A549 (cell line): ENCODE measurements around the gene SRRD. TPM values are rescaled to one million over a fixed set of nuclear protein-coding genes. Genes with fewer than 3 reads are reported as not detected.

ENCODE experiments used
- ATAC-seq, 2 experiments: fragments of 200-7000 bp in 1 of 2; fragments of >200 bp in 1 of 2; cut with Nextera tagmentation in 1 of 2; cut with Tn5 transposase in 1 of 2; 3 replicates each; pipeline versions ENCODE4 v1.8.0 to v1.9.1; 2018 to 2020; ENCODE audit warnings: mild to moderate bottlenecking in 1 of 2, moderate library complexity in 1 of 2
- CTCF ChIA-PET: fragments of 300-600 bp; sonication (Branson Sonifier 250); formaldehyde crosslinking; extraction: SDS; loops from one replicate; lab custom pipeline; 2021; ENCODE audit warnings: antibody characterized with exemption, inconsistent platforms; lab: Yijun Ruan, JAX
- POLR2A ChIA-PET: fragments of 350-600 bp; formaldehyde crosslinking; extraction: SDS; loops from one replicate; lab custom pipeline; 2021; ENCODE audit warnings: antibody characterized with exemption, inconsistent platforms; lab: Yijun Ruan, JAX
- DNase-seq, 2 experiments: peaks; one replicate each; pipeline versions ENCODE4 v3.0.0 to v3.0.0-alpha.2; 2011 to 2016; ENCODE audit warnings: low read depth in 1 of 2, low spot score in 1 of 2
- FAIRE-seq: peaks from 2 replicates; lab custom pipeline; 2011; peaks lifted over from hg19 to GRCh38; lab: Jason Lieb, UNC
- H3K27ac ChIP-seq, 2 experiments: fragments of >200 bp; sonication (Bioruptor Twin); formaldehyde crosslinking; 3 replicates each; pipeline ENCODE4 v1.5.1; 2016 to 2017
- H3K4me1 ChIP-seq: fragments of >200 bp; sonication (Bioruptor Twin); formaldehyde crosslinking; 3 replicates; pipeline ENCODE4 v1.6.1; 2016
- H3K4me2 ChIP-seq: fragments of >200 bp; sonication (Bioruptor Twin); formaldehyde crosslinking; 3 replicates; pipeline ENCODE4 v1.6.1; 2016
- H3K4me3 ChIP-seq: fragments of >200 bp; sonication (Bioruptor Twin); formaldehyde crosslinking; 3 replicates; pipeline ENCODE4 v1.5.1; 2016
- H3K9me3 ChIP-seq: fragments of >200 bp; sonication (Bioruptor Twin); formaldehyde crosslinking; 3 replicates; pipeline ENCODE4 v1.6.1; 2016
- BHLHE40 ChIP-seq: IDR thresholded peaks from 2 replicates; pipeline ENCODE4 v1.6.1; 2012; ENCODE audit warnings: low read depth, low read length, inconsistent platforms
- CBX2 ChIP-seq: fragments of 200-600 bp; sonication (generic); IDR thresholded peaks from 2 replicates; pipeline ENCODE4 v1.6.1; 2016; ENCODE audit warnings: low read depth, mild to moderate bottlenecking, borderline replicate concordance
- CHD4 ChIP-seq: fragments of 200-600 bp; sonication (generic); IDR thresholded peaks from 2 replicates; pipeline ENCODE4 v1.6.1; 2016; ENCODE audit warnings: antibody characterized with exemption, mild to moderate bottlenecking, borderline replicate concordance
- FOXS1 ChIP-seq: fragments of 250-450 bp; sonication (Bioruptor Pico); IDR thresholded peaks from 2 replicates; pipeline ENCODE4 v1.5.0; 2020; ENCODE audit warnings: mild to moderate bottlenecking, moderate library complexity
- HEYL ChIP-seq: fragments of 250-450 bp; sonication (Bioruptor Pico); IDR thresholded peaks from 2 replicates; pipeline ENCODE4 v1.8.0; 2021; ENCODE audit warnings: mild to moderate bottlenecking, moderate library complexity
- HOXA7 ChIP-seq: fragments of 250-450 bp; sonication (Bioruptor Pico); IDR thresholded peaks from 2 replicates; pipeline ENCODE4 v1.5.0; 2020; ENCODE audit warnings: mild to moderate bottlenecking, moderate library complexity
- HOXB13 ChIP-seq: fragments of 250-450 bp; sonication (Bioruptor Pico); IDR thresholded peaks from 2 replicates; pipeline ENCODE4 v1.5.0; 2020; ENCODE audit warnings: low read depth, mild to moderate bottlenecking, moderate library complexity
- JUN ChIP-seq, 2 experiments: fragments of >200 bp; sonication (Bioruptor Twin); formaldehyde crosslinking; IDR thresholded peaks; 2 replicates in 1 of 2; 3 replicates in 1 of 2; pipeline ENCODE4 v1.6.1; 2016 to 2017
- JUNB ChIP-seq: fragments of >200 bp; sonication (Bioruptor Twin); formaldehyde crosslinking; IDR thresholded peaks from 2 replicates; pipeline ENCODE4 v1.6.1; 2016
- MAX ChIP-seq: IDR thresholded peaks from 2 replicates; pipeline ENCODE4 v1.6.1; 2012
- MAZ ChIP-seq: fragments of 150-350 bp; IDR thresholded peaks from 2 replicates; pipeline ENCODE4 v1.6.1; 2014; ENCODE audit warnings: antibody characterized with exemption, low read depth, low read length, borderline replicate concordance
- MYC ChIP-seq: IDR thresholded peaks from 2 replicates; pipeline ENCODE4 v1.6.1; 2012; ENCODE audit warnings: mild to moderate bottlenecking, inconsistent platforms, low read length, improper control_type of control experiment, borderline replicate concordance
- NR3C1 ChIP-seq: fragments of >200 bp; sonication (Bioruptor Twin); formaldehyde crosslinking; IDR thresholded peaks from 3 replicates; pipeline ENCODE4 v1.6.1; 2017
- PHF8 ChIP-seq: fragments of 200-600 bp; sonication (generic); IDR thresholded peaks from 2 replicates; pipeline ENCODE4 v1.6.1; 2016; ENCODE audit warnings: low read depth, mild to moderate bottlenecking, antibody characterized with exemption, moderate library complexity, borderline replicate concordance
- POLR2A ChIP-seq: IDR thresholded peaks from 2 replicates; pipeline ENCODE4 v1.6.1; 2012; ENCODE audit warnings: mild to moderate bottlenecking, low read length
- SMC3 ChIP-seq: fragments of >200 bp; sonication (Bioruptor Twin); formaldehyde crosslinking; IDR thresholded peaks from 3 replicates; pipeline ENCODE4 v1.6.1; 2018; ENCODE audit warnings: inconsistent platforms
- TP53 ChIP-seq: fragments of 250-450 bp; sonication (Bioruptor Pico); IDR thresholded peaks from 2 replicates; pipeline ENCODE4 v1.5.0; 2021; ENCODE audit warnings: mild to moderate bottlenecking, moderate library complexity
- ZC3H11A ChIP-seq: fragments of 450-650 bp; IDR thresholded peaks from 2 replicates; pipeline ENCODE4 v1.6.1; 2014; ENCODE audit warnings: antibody characterized with exemption, mild to moderate bottlenecking
- ZFP36 ChIP-seq: fragments of 450-650 bp; IDR thresholded peaks from 2 replicates; pipeline ENCODE4 v1.6.1; 2014; ENCODE audit warnings: borderline replicate concordance; ENCODE audit not compliant: partially characterized antibody
- WGBS: methylation state at CpG from one replicate; pipeline ENCODE4 v1.1.6; 2017; ENCODE audit errors: missing lambda C conversion rate; 5-methylcytosine and 5-hydroxymethylcytosine counted together
- polyA plus RNA-seq, 4 experiments: library from polyadenylated mRNA; depleted of rRNA in 3 of 4; stranded (reverse); fragments of >200 nt; fragmentation: RNase III in 1 of 4; extraction: RNeasy Plus Mini Kit Qiagen cat#74134 plus additional on column Dnase treatment in 1 of 4; gene quantifications; 2 replicates in 3 of 4; 3 replicates in 1 of 4; pipeline ENCODE4 v1.2.3, GENCODE V29; 2011 to 2017
- TF ChIP-seq, protein P1 (sequence below): fragments of >200 bp; sonication (Bioruptor Twin); formaldehyde crosslinking; IDR thresholded peaks from 2 replicates; pipeline ENCODE4 v1.6.1; 2016
- TF ChIP-seq, protein P2 (sequence below): fragments of 250-450 bp; sonication (Bioruptor Pico); IDR thresholded peaks from 2 replicates; pipeline ENCODE4 v1.5.0; 2020; ENCODE audit warnings: low read depth, mild to moderate bottlenecking, moderate library complexity
- TF ChIP-seq, protein P3 (sequence below): IDR thresholded peaks from 2 replicates; pipeline ENCODE4 v1.6.1; 2012; ENCODE audit warnings: low read depth, borderline replicate concordance

The SRRD gene
- polyA plus RNA-seq, 2 of the 4 experiments (the other 2 are of a cell fraction): 14.1 to 36.4 TPM

- no peak for ATAC-seq
- no peak for DNase-seq
- FAIRE-seq: no peak
- H3K9me3 ChIP-seq: no peaks in the 10 kb centered on the region
- ChIA-PET CTCF (interaction anchor here (1.0 to 6.3 kb wide), 7 partner anchors 20 to 96 kb away, joined by 3 to 85 read pairs (median 17); partner anchors contain the start of genes HPS4 and SRRD), POLR2A (interaction anchor here (0.7 kb wide), 1 partner anchor 21 kb away, joined by 3 read pairs; the partner anchor contains the start of genes HPS4 and SRRD)
- H3K27ac ChIP-seq: no peak overlapping the region
- H3K4me3 ChIP-seq: no peak overlapping the region
- no peaks in the 10 kb centered on the region for H3K4me1 ChIP-seq
- no peak overlapping the region for H3K4me2 ChIP-seq
- WGBS: 90% methylated on average over 3 of the region's 3 CpGs
- TF ChIP-seq HOXB13 (no peak), HOXA7 (CRISPR knock-in tag) (no peak), NR3C1 (no peak), JUN (IDR thresholded peaks at IDR 0.05) (no peak), SMC3 (no peak), ZFP36 (no peak), MYC (no peak), CHD4 (no peak)
- TF ChIP-seq, protein P1, sequence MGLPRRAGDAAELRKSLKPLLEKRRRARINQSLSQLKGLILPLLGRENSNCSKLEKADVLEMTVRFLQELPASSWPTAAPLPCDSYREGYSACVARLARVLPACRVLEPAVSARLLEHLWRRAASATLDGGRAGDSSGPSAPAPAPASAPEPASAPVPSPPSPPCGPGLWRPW: no peak
Measured at GRCh38 chr22:26462641-26463040, 21.0 kb upstream of the SRRD start.

DNA sequence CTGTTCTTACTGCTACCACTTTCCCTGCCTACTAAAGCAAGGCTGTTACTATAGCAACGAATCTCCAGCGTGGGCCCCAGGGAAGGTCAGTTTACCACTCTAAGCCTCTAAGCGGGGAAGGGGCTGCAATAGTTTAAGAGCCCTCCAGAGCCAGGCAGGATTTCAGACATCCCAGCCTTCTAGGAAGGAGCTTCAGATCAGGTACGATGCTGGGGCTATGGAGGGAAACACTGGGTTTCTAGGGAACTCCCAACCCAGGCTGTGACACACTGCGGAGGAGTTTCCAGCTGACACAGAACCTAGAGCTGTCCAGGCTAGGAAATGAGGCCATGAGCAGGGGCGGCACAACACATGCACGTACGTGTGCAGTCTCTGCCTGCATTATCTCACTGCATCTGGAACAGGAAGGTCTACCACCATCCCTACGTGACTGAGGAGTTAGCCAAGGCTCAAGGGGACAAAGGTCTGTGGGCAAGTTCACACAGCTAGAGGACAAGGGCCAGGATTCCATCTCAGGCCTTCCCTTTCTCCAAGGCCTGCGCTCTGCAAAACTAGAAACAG, 20.5 kb upstream of the SRRD start:
- FAIRE-seq (no peak), DNase-seq (no peak), ATAC-seq (no peak)
- H3K27ac ChIP-seq: no peak overlapping the region
- POLR2A ChIA-PET: interaction anchor here (0.7 kb wide), 1 partner anchor 21 kb away, joined by 3 read pairs; the partner anchor contains the start of genes HPS4 and SRRD
- 82% methylated on average over 10 of the region's 10 CpGs for WGBS
- H3K4me1 ChIP-seq: no peaks in the 10 kb centered on the region
- H3K9me3 ChIP-seq: no peaks in the 10 kb centered on the region
- TF ChIP-seq TP53 (CRISPR knock-in tag) (no peak), MAZ (no peak), MAX (no peak), BHLHE40 (no peak), HOXA7 (CRISPR knock-in tag) (no peak), MYC (no peak)
- TF ChIP-seq, all 56 proteins: peak for 0
- Histone ChIP-seq H3K4me3 (no peak overlapping the region), H3K4me2 (no peak overlapping the region)
- CTCF ChIA-PET: interaction anchor here (1.1 to 6.3 kb wide), 5 partner anchors 10 to 97 kb away, joined by 3 to 85 read pairs (median 20); no protein-coding TSS in a partner anchor

DNA sequence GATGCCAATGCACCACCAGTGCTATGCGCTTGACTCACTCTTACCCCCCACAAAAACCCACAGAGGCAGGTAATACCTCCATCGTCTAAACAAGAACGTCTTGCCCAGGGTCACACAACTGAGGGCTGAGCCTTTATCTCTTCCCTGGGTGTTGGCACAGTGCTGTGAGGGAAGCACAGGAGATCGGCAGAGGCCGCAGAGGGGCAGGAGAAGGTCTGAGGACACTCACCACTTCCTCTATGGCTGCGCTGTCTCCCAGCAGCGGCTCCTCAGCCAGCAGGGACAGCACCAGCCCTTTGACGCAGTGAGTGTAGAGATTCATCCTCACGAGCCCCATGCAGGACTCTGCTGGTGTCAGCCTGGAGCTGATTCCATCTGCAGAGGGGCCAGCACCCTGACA, 20.0 kb upstream of the SRRD start:
- H3K4me3 ChIP-seq: no peak overlapping the region
- CTCF ChIA-PET: interaction anchor here (1.1 to 6.3 kb wide), 3 partner anchors 11 to 97 kb away, joined by 3 to 85 read pairs (median 65); no protein-coding TSS in a partner anchor
- TF ChIP-seq FOXS1 (CRISPR knock-in tag): no peak
- TF ChIP-seq POLR2A: no peak
- no peak for TF ChIP-seq ZC3H11A
- no peak for TF ChIP-seq BHLHE40
- TF ChIP-seq, protein P2, sequence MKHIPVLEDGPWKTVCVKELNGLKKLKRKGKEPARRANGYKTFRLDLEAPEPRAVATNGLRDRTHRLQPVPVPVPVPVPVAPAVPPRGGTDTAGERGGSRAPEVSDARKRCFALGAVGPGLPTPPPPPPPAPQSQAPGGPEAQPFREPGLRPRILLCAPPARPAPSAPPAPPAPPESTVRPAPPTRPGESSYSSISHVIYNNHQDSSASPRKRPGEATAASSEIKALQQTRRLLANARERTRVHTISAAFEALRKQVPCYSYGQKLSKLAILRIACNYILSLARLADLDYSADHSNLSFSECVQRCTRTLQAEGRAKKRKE (CRISPR knock-in tag): no peak
- no peak for TF ChIP-seq PHF8
- TF ChIP-seq JUNB: no peak
- no peak for TF ChIP-seq SMC3
- no peak for TF ChIP-seq CBX2
- TF ChIP-seq, protein P3, sequence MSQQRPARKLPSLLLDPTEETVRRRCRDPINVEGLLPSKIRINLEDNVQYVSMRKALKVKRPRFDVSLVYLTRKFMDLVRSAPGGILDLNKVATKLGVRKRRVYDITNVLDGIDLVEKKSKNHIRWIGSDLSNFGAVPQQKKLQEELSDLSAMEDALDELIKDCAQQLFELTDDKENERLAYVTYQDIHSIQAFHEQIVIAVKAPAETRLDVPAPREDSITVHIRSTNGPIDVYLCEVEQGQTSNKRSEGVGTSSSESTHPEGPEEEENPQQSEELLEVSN: no peak
- no peak for TF ChIP-seq HEYL (CRISPR knock-in tag)
- TF ChIP-seq, all 56 proteins: peak for 0
- ATAC-seq (no peak), FAIRE-seq (no peak), DNase-seq (no peak)
- Histone ChIP-seq H3K4me1 (no peaks in the 10 kb centered on the region), H3K4me2 (no peak overlapping the region), H3K9me3 (no peaks in the 10 kb centered on the region), H3K27ac (no peak overlapping the region)
- POLR2A ChIA-PET: no interaction called here
- WGBS: 83% methylated on average over 7 of the region's 9 CpGs
